Heart right ventricle (tissue), 16 donors: ENCODE measurements around the gene TLE2. TPM values are rescaled to one million over a fixed set of nuclear protein-coding genes. Genes with fewer than 3 reads are reported as not detected.

Experiments
- ATAC-seq, 8 donors: fragments of 200-7000 bp; cut with Tn5 transposase; one replicate each; pipeline ENCODE4 v1.9.1; 2020; ENCODE audit warnings: mild to moderate bottlenecking in 8 of 8, moderate library complexity in 8 of 8, moderate number of reproducible peaks in 1 of 8
- DNase-seq, 2 donors: peaks; one replicate each; pipeline ENCODE4 v3.0.0-alpha.2; 2020
- H3K27ac ChIP-seq, 10 donors: fragments of 200-600 bp; sonication (generic) in 2 of 10; one replicate each; pipeline versions ENCODE4 v1.5.0 to v1.8.0; 2020 to 2022; ENCODE audit warnings: mild to moderate bottlenecking in 3 of 10
- H3K27me3 ChIP-seq, 7 donors: fragments of 200-600 bp; one replicate each; pipeline ENCODE4 v1.8.0; 2021 to 2022; ENCODE audit warnings: mild to moderate bottlenecking in 2 of 7
- H3K36me3 ChIP-seq, 9 donors: fragments of 200-600 bp; sonication (generic) in 1 of 9; one replicate each; pipeline versions ENCODE4 v1.5.0 to v1.8.0; 2020 to 2022; ENCODE audit warnings: mild to moderate bottlenecking in 2 of 9
- H3K4me1 ChIP-seq, 9 donors: fragments of 200-600 bp; sonication (generic) in 1 of 9; one replicate each; pipeline versions ENCODE4 v1.5.0 to v1.8.0; 2020 to 2022; ENCODE audit warnings: mild to moderate bottlenecking in 4 of 9
- H3K4me3 ChIP-seq, 10 donors: fragments of 200-600 bp; sonication (generic) in 2 of 10; one replicate each; pipeline versions ENCODE4 v1.5.0 to v1.8.0; 2020 to 2022; ENCODE audit warnings: mild to moderate bottlenecking in 7 of 10, moderate library complexity in 2 of 10
- H3K9me3 ChIP-seq, 11 donors: fragments of 200-600 bp in 10 of 11; sonication (generic) in 2 of 11; one replicate each; pipeline versions ENCODE4 v1.5.0 to v1.8.0; 2013 to 2022; ENCODE audit warnings: mild to moderate bottlenecking in 2 of 11, control low read depth in 1 of 11, moderate library complexity in 1 of 11
- CTCF ChIP-seq, 9 donors: fragments of 200-600 bp; sonication (generic) in 2 of 9; IDR thresholded peaks; one replicate each; pipeline versions ENCODE4 v1.5.0 to v1.8.0; 2021 to 2022; ENCODE audit warnings: antibody characterized with exemption in 9 of 9, mild to moderate bottlenecking in 5 of 9, moderate library complexity in 1 of 9
- WGBS, 2 donors: extraction: QIAGEN DNeasy Blood & Tissue Kit; methylation state at CpG; one replicate each; pipeline ENCODE4 v1.1.7; 2013; ENCODE audit warnings: inconsistent platforms in 1 of 2; 5-methylcytosine and 5-hydroxymethylcytosine counted together
- intact Hi-C, 10 donors: fragments of 100-400 bp; cut with DNase I; formaldehyde crosslinking; loops; one replicate each; pipeline versions ENCODE4 v1.11.1 to v1.14.2; 2022
- polyA plus RNA-seq, 2 donors: library from polyadenylated mRNA; stranded (reverse); fragments of 200-250 nt; gene quantifications; one replicate each; pipeline ENCODE4 v1.2.3, GENCODE V29; 2013
- total RNA-seq, 10 donors: library from RNA; stranded (reverse); fragmentation: NEBNext Ultra II Directional in 3 of 10; extraction: Animal tissue kit (Norgen Biotek cat#: 25700) in 3 of 10; gene quantifications; one replicate each; pipeline versions ENCODE4 v1.2.1 to v1.2.4, GENCODE V29; 2021 to 2023
- donor health status: Arrhythmogenic right ventricular cardiomyopathy.
- donor health status: ischemic (EF 13 %, LVEDD 7.1; RV severe dilation, severe dysfunction).
- donor health status: healthy with polysubstance abuse.
- donor health status: DM: no; HTN: yes; CAD: no.
- donor health status: DM: no; HTN: no; CAD: no.
- donor health status: ischemic (EF 25% LVEDD 6.9; RV normal size, moderate dysfunction).
- donor health status: ischemic (EF 25% LVEDD 5.7; RV mildly dilated, moderate dysfunction).
- donor health status: healthy.
- donor health status: DM: yes; HTN: yes; CAD: no.
- donor health status: Ischemic cardiomyopathy.
- donor health status: ischemic (EF 35%, LVEDD 5.7; RV mildly dilated, moderate dysfunction).
- donor health status: nonischemic (EF 11% LVEDD 7.7; RV severe dilation, severe dysfunction).
- donor health status: DM: yes; HTN: yes; CAD: no.
- donor health status: PGD.
- donor health status: ischemic (EF 29% LVEDD 5.4; RV normal size, mild dysfunction).
- donor health status: nonischemic (EF 23%, LVEDD 6.1; RV moderate dilation, normal function).

Gene TLE2
- total and polyA plus RNA-seq, 12 donors = 28.2 to 64.5 (median 39.9) TPM

GRCh38 chr19:2973229-2973628 lies 55.9 kb downstream of the TLE2 start:
- Histone ChIP-seq H3K27me3 (no peaks in the 10 kb centered on the region), H3K27ac (peak overlapping the region; percentile 71 to 91 (median 86)), H3K9me3 (no peaks in the 10 kb centered on the region), H3K4me3 (no peak overlapping the region), H3K36me3 (no peaks in the 10 kb centered on the region), H3K4me1 (peaks cover 30 to 98% (median 91%) of the 10 kb centered on the region in 9 donors)
- WGBS, 2 donors = 42 to 63% methylated on average over 8 of the region's 8 CpGs
- intact Hi-C loops = loop anchor here in 4 of 10 donors (5.0 to 10.0 kb wide), 4 partner anchors 52 to 124 kb away; partner anchors contain the start of gene TLE2 (in 1 of the 4)
- TF ChIP-seq CTCF (IDR thresholded peaks at IDR 0.05) = no peak
- peak in 3 of 8 donors; percentile 15 to 26 (median 18) for ATAC-seq
- peak; percentile 57 to 62 for DNase-seq

GRCh38 chr19:2970201-2970835 lies 58.8 kb downstream of the TLE2 start:
- ATAC-seq (peak in 1 of 8 donors; percentile 8), DNase-seq (no peak)
- WGBS, 2 donors = 80 to 81% methylated on average over 9 of the region's 9 CpGs
- intact Hi-C loops = loop anchor here in 4 of 10 donors (5.0 to 10.0 kb wide), 4 partner anchors 54 to 127 kb away; partner anchors contain the start of gene TLE2 (in 1 of the 4)
- Histone ChIP-seq H3K27ac (peak overlapping the region; percentile 26 to 91 (median 86)), H3K9me3 (no peaks in the 10 kb centered on the region), H3K27me3 (no peaks in the 10 kb centered on the region), H3K4me3 (no peak overlapping the region), H3K4me1 (peaks cover 16 to 75% (median 69%) of the 10 kb centered on the region in 9 donors), H3K36me3 (no peaks in the 10 kb centered on the region)
- TF ChIP-seq CTCF (IDR thresholded peaks at IDR 0.05) = no peak

GRCh38 chr19:2969104-2969504 lies 60.0 kb downstream of the TLE2 start:
- Histone ChIP-seq H3K9me3 (no peaks in the 10 kb centered on the region), H3K4me1 (peaks cover 16 to 63% (median 57%) of the 10 kb centered on the region in 9 donors), H3K4me3 (peak overlapping the region in 4 of 10 donors; percentile 5 to 25 (median 24)), H3K36me3 (no peaks in the 10 kb centered on the region), H3K27me3 (no peaks in the 10 kb centered on the region), H3K27ac (peak overlapping the region in 9 of 10 donors; percentile 2 to 91 (median 76))
- DNase-seq (peak; percentile 64 to 84), ATAC-seq (peak; percentile 40 to 75 (median 66))
- intact Hi-C loops = loop anchor here in 1 of 10 donors (10.0 kb wide), 1 partner anchor 136 kb away; no protein-coding TSS in a partner anchor
- TF ChIP-seq CTCF (IDR thresholded peaks at IDR 0.05) = no peak
- WGBS, 2 donors = 6 to 10% methylated on average over 5 of the region's 5 CpGs

- Histone ChIP-seq H3K27me3 (no peaks in the 10 kb centered on the region), H3K4me1 (peaks cover 12 to 52% (median 49%) of the 10 kb centered on the region in 9 donors), H3K4me3 (no peak overlapping the region), H3K27ac (peak overlapping the region in 3 of 10 donors; percentile 87 to 91 (median 90)), H3K36me3 (no peaks in the 10 kb centered on the region), H3K9me3 (no peaks in the 10 kb centered on the region)
- WGBS, 2 donors = 86 to 88% methylated on average over 8 of the region's 8 CpGs
- no peak for DNase-seq
- ATAC-seq = no peak
- intact Hi-C loops = loop anchor here in 1 of 10 donors (10.0 kb wide), 1 partner anchor 137 kb away; no protein-coding TSS in a partner anchor
- TF ChIP-seq CTCF (IDR thresholded peaks at IDR 0.05) = no peak
Measured at GRCh38 chr19:2967972-2968371, 61.1 kb downstream of the TLE2 start.
